Fibroblast of lung (primary cell): ENCODE measurements around the gene GCSH.

Experiments used
- EZH2 ChIP-seq: IDR thresholded peaks from 2 replicates; pipeline ENCODE4 v1.5.1; 2012; ENCODE audit warnings: low read length, control low read depth, mild to moderate bottlenecking; ENCODE audit errors: missing control alignments
- TF ChIP-seq, protein P1 (sequence below), 2 donors: IDR thresholded peaks in 1 of 2; conservative IDR thresholded peaks in 1 of 2; 1 replicate in 1 of 2; 2 replicates in 1 of 2; pipeline ENCODE4 v1.5.1; 2011 to 2012; ENCODE audit warnings: low read length in 2 of 2, control low read depth in 1 of 2, inconsistent platforms in 1 of 2, low read depth in 1 of 2, mild to moderate bottlenecking in 1 of 2

DNA sequence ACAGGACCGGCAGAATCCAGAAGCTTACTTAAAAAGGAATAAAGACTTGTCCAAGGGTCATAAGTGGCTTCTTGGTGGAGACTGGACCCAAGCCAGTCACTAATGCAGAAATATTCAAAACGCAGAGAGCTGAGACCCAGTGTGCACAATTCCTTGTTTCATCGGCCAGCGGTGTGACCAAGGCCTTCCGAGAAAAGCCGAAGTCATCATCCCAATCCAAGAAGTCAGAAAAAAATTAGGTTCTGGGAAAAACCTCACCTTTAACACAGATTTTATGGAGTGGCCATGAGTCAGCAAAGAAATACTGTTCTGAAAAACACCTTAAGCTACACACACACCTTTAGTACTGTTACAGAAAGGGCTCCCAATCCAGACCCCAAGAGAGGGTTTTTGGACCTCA lies 1.0 kb upstream of the GCSH start:
- TF ChIP-seq, protein P1, sequence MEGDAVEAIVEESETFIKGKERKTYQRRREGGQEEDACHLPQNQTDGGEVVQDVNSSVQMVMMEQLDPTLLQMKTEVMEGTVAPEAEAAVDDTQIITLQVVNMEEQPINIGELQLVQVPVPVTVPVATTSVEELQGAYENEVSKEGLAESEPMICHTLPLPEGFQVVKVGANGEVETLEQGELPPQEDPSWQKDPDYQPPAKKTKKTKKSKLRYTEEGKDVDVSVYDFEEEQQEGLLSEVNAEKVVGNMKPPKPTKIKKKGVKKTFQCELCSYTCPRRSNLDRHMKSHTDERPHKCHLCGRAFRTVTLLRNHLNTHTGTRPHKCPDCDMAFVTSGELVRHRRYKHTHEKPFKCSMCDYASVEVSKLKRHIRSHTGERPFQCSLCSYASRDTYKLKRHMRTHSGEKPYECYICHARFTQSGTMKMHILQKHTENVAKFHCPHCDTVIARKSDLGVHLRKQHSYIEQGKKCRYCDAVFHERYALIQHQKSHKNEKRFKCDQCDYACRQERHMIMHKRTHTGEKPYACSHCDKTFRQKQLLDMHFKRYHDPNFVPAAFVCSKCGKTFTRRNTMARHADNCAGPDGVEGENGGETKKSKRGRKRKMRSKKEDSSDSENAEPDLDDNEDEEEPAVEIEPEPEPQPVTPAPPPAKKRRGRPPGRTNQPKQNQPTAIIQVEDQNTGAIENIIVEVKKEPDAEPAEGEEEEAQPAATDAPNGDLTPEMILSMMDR (conservative IDR thresholded peaks at IDR 0.05 in 1 of 2, IDR thresholded peaks at IDR 0.05 in 1 of 2; ENCODE audit: low read depth in 1 of 2, low read length in 2 of 2): no peak
- TF ChIP-seq EZH2: no peak
